HG03565 (cell line): ENCODE measurements around the gene USP35.
"Not testable (repeated sequence)": the region's sequence is repeated elsewhere in the genome, so short reads cannot be mapped to it uniquely, and the experiment has no call there.

ENCODE experiments used
- ATAC-seq: cut with Tn5 transposase; IDR thresholded peaks from one replicate; pipeline ENCODE4 v1.9.1; 2021; ENCODE audit warnings: mild to moderate bottlenecking, moderate library complexity; ENCODE audit not compliant: unreplicated experiment

USP35 gene

GRCh38 chr11:78228467-78228866 is 39.7 kb downstream of the USP35 start:
- no peak for ATAC-seq

- no peak for ATAC-seq
These were observed 40.4 kb downstream of the USP35 start for GRCh38 chr11:78229106-78229505.

- no peak for ATAC-seq
These were observed 41.6 kb downstream of the USP35 start for GRCh38 chr11:78230161-78230877.

GRCh38 chr11:78231962-78232501 is 43.3 kb downstream of the USP35 start:
- no peak for ATAC-seq

GRCh38 chr11:78233046-78233445 is 44.3 kb downstream of the USP35 start:
- ATAC-seq, result not testable (repeated sequence)

- ATAC-seq, result no peak
These were observed 45.3 kb downstream of the USP35 start for GRCh38 chr11:78234006-78234405.

GRCh38 chr11:78237293-78238046 is 48.8 kb downstream of the USP35 start:
- ATAC-seq, result no peak

GRCh38 chr11:78239781-78240180 is 51.1 kb downstream of the USP35 start:
- ATAC-seq, result no peak

GRCh38 chr11:78241475-78241874 is 52.8 kb downstream of the USP35 start:
- ATAC-seq, result no peak

- ATAC-seq, result no peak
These were observed 55.4 kb downstream of the USP35 start for GRCh38 chr11:78244080-78244479.

- no peak for ATAC-seq
These were observed 56.0 kb downstream of the USP35 start for GRCh38 chr11:78244546-78245255.

- ATAC-seq, result no peak
These were observed 59.5 kb downstream of the USP35 start for GRCh38 chr11:78248191-78248590.

- no peak for ATAC-seq
These were observed 60.2 kb downstream of the USP35 start for GRCh38 chr11:78248903-78249302.

- no peak for ATAC-seq
These were observed 61.4 kb downstream of the USP35 start for GRCh38 chr11:78250099-78250498.

GRCh38 chr11:78251083-78251775 is 62.5 kb downstream of the USP35 start:
- no peak for ATAC-seq

- no peak for ATAC-seq
These were observed 65.1 kb downstream of the USP35 start for GRCh38 chr11:78253797-78254196.

- no peak for ATAC-seq
These were observed 65.5 kb downstream of the USP35 start for GRCh38 chr11:78254268-78254667.

GRCh38 chr11:78255919-78256318 is 67.2 kb downstream of the USP35 start:
- no peak for ATAC-seq

GRCh38 chr11:78256962-78257361 is 68.2 kb downstream of the USP35 start:
- no peak for ATAC-seq

GRCh38 chr11:78257654-78258053 is 68.9 kb downstream of the USP35 start:
- no peak for ATAC-seq
